Measurements from ENCODE around the gene SMYD3.

- TF ChIP-seq CTCF (IDR thresholded peaks at IDR 0.05) (no peak), POLR2A (IDR thresholded peaks at IDR 0.05) (no peak)
These were observed 110.0 kb downstream of the SMYD3 start for GRCh38 chr1:246397046-246397445.

All from adrenal gland (tissue), 5 donors.